HG03565 (cell line): Measurements from ENCODE around the gene TXNIP.

Experiments used
- ATAC-seq: cut with Tn5 transposase; IDR thresholded peaks from one replicate; pipeline ENCODE4 v1.9.1; 2021; ENCODE audit warnings: mild to moderate bottlenecking, moderate library complexity; ENCODE audit not compliant: unreplicated experiment

TXNIP gene

DNA sequence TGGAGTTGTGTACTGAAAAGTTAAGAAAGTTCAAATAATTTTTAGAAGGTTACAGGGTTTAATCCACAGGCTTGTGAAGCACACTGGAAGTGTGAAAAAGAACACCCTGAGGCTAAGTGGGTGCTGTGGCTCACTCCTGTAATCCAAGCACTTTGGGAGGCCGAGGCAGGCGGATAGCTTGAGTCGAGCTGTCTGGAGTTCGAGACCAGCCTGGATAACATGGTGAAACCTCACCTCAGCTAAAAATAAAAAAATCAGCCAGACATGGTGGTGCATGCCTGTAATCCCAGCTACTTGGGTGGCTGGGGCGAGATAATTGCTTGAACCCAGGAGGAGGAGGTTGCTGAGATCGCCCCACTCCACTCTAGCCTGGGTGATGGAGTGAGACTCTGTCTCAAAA lies 9.8 kb downstream of the TXNIP start:
- no peak for ATAC-seq

DNA sequence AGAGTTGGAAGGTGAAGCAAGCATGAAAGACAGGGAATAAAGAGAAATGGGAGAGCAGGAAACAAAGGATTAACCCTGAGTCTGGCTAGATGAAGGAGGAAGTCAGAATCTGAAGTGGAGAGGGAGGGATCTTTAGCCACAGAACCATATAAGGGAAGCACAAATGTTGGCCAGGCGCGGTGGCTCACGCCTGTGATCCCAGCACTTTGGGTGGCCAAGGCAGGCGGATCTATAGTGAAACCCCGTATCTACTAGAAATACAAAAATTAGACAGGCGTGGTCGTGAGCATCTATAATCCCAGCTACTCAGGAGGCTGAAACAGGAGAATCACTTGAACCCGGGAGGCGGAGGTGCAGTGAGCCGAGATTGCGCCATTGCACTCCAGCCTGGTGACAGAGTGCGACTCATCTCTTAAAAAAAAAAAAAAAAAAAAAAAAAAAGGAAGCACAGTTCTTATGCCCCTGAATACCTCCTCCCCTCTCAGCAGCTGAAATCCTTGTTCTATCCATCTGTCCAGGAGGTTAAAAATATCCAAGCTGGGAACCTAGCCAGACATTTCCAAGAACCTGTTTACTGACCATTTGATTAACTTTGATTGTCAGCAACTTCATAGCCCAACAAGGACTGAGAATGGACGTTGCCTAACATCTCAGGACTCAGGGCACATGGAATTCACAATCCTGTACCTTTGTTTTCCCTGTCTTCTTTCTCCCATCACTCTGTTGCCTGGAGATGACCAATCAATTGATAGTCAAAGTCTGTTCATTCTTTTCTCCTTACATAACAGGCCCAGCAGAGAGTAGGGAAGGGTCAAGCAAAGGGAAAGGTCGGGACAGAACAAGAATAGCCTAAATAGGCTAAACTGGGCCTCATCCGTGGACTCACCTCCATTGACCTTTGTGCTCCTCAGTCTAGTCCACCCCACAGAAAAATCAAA lies 10.6 kb downstream of the TXNIP start:
- no peak for ATAC-seq

DNA sequence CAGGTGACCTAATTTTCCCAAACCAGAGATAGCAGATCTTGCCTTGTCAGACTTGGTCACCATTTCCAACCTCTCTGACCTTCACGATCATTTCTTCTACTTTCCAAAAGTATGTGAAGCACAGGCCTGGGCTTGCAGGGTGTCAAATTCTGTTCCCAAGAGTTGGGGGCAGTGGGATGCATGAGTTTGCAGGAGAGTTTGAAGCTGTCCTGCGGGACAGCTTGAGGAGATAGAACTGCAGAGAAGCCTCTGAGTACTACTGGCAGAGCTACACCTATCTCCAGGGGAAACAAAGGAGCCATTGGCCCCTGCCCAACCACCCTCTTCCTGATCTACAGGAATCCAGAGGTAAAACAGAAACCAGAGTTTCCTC lies 11.3 kb downstream of the TXNIP start:
- ATAC-seq, result no peak

DNA sequence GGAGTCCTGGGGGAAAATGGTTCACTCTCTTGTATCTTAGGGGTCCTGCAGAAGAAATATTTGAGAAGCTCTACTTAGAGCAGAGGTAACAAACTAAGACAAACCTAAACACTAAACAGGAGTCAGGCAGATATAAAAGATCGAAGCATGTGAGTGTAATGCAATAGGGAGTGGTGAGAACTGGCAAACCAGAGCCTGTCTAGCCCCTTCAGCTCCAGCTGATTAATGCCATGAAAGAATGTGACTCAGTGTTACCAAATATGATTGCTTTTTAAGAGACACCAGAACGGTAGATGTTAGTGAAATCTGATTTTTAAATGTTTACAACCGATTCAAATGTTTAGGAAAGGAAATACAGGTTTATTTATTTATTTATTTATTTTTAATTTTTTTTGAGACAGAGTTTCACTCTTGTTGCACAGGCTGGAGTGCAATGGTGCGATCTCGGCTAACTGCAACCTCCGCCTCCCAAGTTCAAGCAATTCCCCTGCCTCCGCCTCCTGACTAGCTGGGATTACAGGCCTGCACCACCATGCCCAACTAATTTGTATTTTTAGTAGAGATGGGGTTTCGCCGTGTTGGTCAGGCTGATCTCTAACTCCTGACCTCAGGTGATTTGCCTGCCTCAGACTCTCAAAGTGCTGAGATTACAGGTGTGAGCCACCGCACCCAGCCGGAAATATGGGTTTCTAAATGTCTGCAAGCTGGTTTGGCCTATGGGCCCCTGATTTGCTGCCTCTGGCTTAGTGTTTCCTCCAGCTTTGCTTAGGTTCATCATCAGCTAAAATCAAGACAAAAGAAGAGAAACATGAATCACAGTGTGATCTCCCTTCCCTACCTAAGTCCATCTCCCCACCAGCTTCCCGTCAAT lies 12.2 kb downstream of the TXNIP start:
- ATAC-seq, result no peak

DNA sequence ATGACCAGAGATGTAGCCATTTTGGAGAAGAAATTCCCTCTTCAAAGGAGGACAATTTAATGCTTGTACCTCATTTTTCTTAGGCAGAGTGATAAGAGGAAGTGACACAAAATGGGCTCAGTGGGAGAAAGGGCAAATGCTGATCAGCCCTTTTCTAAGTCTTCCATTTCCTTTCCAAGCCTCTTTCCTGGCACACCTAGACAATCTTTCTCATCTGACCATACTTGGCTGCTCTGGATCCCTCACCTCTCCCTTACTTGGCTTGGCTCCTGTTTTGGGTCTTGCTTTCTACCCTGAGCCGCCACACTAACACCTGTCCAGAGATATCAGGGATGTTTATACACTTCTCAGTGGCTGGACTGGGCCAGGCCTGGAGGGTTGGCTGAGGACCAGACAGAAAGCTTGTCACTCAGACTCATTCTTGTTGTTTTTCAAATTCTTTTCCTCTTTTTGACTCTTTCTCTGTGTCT lies 13.1 kb downstream of the TXNIP start:
- ATAC-seq, result no peak

DNA sequence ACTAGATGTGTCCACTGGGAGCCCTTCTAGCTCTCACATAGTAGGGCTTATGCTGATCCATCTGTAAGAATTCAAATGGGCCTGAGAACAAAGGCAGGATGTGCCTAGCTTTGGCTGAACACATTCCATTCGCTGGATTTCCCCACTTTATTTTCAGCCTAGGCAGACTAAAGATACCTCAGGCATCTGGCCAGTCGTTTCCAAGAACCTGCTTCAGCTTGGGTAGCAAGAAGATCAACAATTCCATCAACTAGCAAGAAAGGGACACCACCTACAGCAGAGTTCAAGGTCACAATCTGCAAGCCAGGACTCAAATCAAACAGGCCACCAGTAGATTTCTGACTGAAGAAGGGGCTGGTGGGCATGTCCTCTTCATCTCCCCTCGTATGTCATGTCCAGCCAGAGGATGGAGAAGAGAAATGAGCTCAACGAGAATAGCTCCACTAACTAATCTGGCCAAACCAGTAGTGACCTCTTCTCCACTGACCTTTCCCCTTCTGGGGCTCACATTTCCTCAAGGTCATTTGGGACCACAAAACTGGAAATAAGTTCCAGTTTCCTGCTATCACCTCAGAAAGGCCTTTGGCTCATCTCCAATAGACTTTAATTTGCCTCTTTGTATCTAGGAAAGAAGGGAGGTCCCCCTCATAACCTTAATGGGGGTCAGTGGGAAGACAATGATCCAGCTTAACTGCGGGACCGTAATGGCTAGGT lies 14.2 kb downstream of the TXNIP start:
- no peak for ATAC-seq

DNA sequence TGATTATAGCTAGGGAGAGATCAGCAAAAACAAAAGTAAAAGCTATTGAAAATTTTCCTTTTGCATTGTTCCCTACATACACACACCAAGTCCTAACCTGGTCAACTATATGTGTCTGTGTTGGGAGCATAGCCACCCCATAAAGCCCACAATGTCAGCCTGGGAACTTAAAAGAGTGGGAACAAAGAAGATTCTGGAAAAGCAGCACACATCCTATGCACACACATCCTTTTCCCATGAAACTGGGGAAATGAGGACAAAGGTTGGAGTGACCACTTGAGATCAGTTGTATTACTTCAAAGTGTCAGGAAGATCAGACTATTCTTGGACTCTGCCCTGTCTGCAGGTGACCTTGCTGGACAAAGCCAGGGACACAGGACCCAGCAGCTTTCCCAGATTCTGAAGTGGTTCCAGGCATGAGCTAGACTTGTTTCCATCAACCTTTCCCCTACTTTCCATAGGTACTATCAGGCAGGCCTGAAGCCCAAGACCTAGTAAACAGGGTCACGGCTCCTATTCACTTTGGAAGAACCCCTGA lies 15.9 kb downstream of the TXNIP start:
- ATAC-seq, result no peak

DNA sequence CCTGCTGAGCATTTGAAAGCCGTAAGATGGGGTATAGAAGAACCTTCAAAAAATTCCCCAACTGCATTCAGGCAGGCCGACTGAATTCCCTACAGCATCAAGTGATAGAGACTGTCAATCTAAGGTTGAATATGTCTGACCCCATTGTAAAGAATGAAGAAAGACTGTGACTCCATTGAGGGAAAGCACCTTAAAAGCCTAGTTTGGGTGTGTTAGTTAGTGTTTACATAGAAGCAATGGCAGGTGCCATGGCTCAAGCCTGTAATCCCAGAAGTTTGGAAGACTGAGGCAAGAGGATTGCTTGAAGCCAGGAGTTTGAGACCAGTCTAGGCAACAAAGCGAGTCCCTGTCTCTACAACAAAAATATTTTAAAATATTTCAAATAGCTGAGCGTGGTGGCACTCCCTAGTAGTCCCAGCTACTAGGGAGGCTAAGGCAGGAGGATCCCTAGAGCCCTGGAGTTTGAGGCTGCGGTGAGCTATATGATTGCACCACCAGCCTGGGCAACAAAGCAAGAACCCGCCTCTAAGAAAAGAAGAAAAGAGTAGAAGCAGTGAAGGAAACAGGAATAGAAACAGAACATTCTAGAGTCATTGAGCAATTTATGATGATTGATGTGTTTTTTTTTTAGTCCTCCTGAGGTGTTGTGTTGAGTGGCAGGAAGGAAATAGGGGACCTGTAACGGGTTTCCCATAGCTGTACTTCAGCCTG lies 16.5 kb downstream of the TXNIP start:
- peak; percentile 23 for ATAC-seq

DNA sequence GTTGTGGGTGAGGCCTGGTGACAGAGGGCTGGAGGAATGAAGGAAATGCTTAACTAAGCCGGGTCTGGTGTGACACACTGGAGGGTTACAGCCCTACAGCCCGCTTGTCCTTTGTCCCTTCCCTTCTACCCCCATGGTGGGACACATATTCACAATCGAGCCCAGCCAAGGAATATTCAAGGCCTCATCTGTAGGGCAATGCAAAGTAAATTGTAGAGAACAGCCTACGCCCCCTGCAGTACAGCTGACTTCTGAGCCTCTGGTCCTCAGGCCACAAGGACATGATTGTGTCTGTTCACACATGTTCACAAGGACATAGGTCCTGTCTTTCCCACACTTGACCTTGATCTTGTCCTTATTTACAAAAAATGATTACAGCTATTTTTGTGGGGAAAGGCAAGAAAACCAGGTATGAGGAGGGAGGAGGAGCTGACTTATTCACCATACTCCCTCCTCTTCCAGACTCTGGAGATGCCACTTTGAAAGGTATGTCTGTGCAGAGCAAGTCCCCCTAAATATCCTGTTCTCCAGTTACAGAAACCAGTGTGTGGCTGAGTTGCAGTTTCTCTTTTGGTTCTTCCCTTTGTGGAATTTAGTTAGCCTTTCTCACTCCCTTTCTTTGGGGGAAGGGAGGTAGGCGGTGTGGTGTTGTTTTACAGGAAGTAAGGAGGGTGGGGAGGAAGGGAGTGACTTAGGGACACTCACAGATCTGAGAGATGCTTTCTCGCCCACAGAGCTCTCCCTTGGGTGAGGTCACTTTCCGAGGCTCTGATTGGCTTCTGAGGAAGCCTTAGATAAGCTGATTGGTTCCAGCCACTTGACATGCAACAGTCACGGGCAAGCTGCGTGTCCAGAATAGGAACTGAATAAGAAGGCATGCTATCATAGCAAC lies 17.3 kb downstream of the TXNIP start:
- peak; percentile 71 for ATAC-seq

DNA sequence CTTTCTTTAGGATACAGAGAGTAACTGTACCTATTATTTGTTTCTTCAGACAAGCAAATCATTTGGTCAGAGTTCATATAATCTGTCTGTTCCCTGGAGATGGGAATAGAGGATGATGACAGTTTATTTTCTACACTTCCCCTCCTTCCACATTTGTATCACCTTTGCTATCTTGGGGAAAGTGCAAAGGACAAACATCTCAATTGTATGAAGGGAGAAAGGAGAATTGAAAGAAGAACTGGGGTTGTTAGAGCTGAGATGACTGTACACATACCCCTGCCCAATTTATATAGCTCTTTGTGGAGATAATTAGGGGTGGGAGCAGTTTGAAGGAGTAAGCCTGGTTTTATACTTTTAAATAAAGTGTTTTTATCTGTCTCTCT lies 17.9 kb downstream of the TXNIP start:
- no peak for ATAC-seq

DNA sequence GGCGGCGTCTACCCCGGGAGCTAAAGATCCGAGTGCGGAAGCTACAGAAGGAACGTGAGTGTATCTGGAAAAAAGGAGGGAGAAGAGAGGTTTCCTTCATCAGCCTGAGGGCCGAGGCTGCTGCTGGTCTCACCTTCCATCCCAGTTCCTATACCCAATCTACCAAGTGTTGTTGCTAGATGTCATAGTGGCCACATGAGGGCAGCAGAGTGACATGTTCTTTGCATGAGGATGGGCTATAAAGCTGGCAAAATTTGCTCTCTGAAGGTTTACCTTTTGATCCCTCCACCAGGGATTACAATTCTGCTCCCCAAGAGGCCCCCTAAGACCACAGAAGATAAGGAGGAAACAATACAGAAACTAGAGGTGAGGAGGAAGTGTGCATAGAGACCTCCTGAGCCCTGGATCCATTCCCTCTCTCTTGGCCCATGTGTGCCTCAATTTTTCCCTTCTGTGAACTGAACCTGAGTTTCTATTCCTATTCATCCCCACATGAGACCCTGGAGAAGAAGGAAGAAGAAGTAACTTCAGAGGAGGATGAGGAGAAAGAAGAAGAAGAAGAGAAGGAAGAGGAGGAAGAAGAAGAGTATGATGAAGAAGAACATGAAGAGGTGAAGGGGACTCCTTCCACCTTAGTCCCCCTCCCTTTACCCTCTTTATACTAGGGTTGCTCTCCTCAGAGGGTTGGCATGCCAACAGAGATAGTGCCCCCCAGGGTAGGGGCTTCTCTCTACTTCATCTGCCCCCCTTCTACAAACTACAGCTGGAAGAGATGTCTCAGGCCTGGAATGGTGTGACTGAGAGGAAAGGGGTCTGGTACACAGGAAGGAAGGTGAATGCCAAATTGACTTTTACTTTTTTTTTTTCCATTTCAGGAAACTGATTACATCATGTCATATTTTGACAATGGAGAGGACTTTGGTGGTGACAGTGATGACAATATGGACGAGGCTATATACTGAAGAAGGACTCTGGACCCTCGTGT lies 18.6 kb downstream of the TXNIP start:
- ATAC-seq, result no peak

DNA sequence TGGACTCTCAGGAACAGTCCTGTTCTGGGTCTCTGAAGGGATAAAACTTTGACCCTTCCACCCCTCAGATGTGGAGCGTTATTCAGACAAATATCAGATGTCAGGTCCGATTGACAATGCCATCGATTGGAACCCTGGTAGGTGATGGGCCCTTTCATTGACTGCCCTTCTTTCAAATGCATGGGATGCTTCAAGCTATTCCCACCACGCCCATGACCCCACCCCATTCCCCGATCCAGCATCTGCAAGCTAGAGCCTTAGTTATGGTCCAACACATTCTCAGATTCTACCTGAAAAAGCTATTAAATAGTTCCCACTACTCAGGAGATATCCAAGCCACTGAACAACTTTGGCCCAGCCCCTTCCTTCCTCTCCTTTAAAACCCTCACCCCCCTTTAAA lies 19.4 kb downstream of the TXNIP start:
- no peak for ATAC-seq

DNA sequence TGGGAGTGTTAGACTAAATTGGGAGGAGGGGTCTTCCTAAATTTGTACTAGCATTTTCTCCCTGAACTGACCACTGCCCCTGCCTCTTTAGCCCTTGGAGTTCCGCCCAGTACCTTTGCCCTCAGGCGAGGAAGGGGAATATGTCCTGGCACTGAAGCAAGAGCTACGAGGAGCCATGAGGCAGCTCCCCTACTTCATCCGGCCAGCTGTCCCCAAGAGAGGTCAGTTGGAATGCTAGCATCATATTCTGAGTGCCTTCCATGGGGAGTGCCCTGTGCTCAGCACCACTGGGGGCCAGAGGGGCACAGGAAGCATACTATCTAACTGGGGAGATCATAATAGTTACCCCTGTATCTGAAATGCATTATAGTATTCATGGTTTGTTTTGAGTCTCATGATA lies 21.2 kb downstream of the TXNIP start:
- no peak for ATAC-seq

DNA sequence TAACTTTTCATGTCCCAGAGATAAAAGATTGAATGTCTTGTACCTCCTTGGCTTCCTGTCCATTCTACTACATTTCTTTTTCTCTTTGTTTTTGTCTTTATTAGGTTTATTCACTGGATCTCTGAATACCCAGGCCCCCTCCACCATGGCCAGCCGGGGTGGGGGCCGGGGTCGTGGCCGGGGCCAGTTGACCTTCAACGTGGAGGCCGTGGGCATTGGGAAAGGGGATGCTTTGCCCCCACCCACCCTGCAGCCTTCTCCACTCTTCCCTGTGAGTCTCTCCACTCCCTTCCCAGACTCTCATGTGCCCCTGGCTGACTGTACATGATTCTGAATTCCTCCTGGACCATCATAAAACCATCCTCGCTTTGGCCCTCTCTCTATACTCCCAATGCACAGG lies 21.7 kb downstream of the TXNIP start:
- ATAC-seq, result no peak

DNA sequence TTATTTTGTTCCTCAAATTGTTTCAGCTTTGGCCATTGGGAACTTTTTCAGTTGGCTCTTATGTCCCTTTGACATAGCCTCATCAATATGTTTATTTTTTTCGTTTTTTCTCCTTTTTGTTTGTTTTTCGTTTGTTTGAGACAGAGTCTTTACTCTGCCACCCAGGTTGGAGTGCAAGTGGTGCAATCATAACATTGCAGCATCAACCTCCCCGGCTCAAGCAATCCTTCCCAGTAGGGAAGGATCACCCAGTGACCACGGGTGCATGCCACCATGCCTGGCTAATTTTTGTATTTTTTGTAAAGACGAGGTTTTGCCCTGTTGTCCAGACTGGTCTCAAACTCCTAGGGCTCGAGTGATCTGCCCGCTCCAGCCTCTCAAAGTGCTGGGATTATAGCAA lies 23.8 kb downstream of the TXNIP start:
- no peak for ATAC-seq

DNA sequence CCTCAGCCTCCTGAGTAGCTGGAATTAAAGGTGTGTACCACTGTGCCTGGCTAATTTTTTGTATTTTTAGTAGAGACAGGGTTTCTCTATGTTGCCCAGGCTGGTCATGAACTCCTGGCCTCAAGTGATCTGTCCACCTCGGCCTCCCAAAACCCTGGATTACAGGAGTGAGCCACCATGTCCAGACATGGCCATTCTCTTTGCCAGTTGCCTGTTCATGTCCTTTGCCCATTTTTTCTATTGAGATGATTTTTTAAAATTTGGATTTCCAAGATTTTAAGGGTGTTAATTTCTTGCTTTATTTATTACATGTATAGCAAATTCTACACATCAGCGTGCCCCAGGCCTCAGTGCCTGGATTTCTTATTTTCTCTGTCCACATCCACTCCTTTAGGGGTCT lies 29.1 kb downstream of the TXNIP start:
- ATAC-seq, result no peak

DNA sequence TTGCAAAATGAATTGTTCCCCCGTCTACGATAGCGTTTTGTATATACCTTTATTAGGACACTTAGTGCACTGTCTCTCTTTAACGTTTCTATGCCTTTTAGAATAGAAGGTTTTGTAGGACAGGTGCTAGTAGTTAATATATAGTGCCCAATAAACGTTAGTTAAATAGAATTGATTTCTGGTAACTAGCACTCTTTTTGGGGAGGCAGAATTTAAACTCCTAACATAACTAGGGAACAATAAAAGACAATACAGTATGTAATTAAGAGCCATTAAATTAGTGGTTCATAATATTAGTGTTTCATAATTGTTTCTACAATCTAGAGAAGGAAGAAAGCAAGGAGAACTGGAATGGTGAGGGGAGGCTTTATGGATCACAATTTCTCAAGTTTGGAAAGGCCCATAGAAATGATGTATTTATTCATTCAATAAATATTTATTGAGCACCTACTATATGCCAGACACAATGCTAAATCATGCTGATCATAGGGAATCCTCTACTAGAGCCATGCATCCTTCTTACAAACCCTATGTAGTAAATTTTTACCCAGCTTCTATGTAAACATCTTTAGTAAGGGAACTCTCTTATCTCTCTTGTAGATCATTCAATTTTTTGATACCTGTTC lies 31.1 kb downstream of the TXNIP start:
- no peak for ATAC-seq
